GM12891 (cell line): Measurements from ENCODE around the gene FAM222A.

Experiments used
- PAX5 ChIP-seq: IDR thresholded peaks from 2 replicates; pipeline ENCODE4 v1.6.1; 2011; ENCODE audit warnings: low read length, moderate library complexity, mild to moderate bottlenecking; ENCODE audit not compliant: insufficient read depth, severe bottlenecking
- POLR2A ChIP-seq: IDR thresholded peaks from 2 replicates; pipeline ENCODE4 v1.6.1; 2011; ENCODE audit warnings: low read depth, low read length, control low read depth
- POLR2AphosphoS5 ChIP-seq: IDR thresholded peaks from 2 replicates; pipeline ENCODE4 v1.6.1; 2011; ENCODE audit warnings: low read depth, low read length, control low read depth
- SPI1 ChIP-seq: IDR thresholded peaks from 2 replicates; pipeline ENCODE4 v1.6.1; 2011; ENCODE audit warnings: low read depth, low read length, control low read depth
- TAF1 ChIP-seq: IDR thresholded peaks from 2 replicates; pipeline ENCODE4 v1.6.1; 2011; ENCODE audit warnings: low read depth, low read length, control low read depth

DNA sequence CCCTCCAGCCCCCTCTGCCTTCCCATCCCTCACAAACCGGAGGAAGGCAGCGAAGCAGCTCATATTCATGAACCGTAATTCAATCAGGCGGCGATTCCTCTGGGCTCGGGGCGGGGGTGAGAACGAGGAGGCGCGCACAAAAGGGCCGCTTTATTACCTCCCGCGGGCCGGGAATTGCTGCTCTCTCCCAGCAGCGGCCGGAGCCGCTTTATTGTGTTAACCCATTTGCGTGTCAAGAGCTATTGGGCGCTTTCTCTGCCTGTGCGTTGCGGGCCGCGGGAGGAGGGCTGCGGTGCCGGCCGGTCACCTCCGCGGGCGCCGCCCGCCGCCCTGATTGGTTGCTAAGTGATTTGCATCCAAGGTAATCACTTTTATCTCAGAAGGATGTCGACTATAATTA is 4.8 kb downstream of the FAM222A start:
- TF ChIP-seq POLR2A, result no peak
- TF ChIP-seq TAF1, result no peak
- no peak for TF ChIP-seq POLR2AphosphoS5
- TF ChIP-seq PAX5, result no peak
- no peak for TF ChIP-seq SPI1
